ENCODE data around the gene HERPUD2.
"Not testable (repeated sequence)": the region's sequence is repeated elsewhere in the genome, so short reads cannot be mapped to it uniquely, and the experiment has no call there.

The HERPUD2 gene

DNA sequence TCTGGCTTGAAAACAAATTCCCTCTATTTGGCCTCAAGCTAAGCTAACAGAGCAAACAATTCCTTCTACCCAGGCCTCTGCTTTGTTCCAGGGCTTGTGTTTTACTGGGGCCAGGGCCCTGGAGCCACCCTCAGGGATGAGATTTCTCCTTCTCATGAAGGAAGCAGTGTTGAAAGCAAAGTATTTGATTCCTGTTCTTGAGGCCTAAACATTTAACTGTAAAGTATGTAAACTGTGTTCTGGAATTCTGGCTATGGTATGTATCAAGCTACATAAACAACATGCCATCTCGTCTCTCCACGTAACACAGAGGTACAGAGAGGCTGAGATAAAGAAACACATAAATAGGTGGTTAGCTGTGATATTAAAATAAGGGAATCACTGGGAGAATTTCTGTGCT lies 81.8 kb downstream of the HERPUD2 start:
- no peak for DNase-seq (ENCODE audit: low read depth in 2 of 2)

DNA sequence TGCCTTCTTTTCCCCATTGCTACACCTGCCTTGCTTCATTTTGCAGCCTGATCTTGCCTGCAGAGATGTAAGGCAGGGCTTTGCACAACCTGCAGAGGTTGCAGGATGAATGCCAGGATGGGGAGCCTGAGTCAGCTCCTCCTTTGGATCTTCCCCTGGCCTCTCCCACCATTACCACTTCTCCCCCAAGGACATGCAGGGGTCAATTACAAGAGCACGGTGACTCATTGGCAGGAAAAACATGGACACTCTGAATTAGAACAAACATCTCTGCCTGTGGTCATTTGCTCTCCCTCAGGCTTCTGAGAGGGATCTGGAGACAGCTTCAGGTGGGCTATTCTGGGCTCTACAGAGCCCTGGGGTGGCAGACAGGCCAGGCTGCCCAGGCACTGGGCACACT lies 89.2 kb downstream of the HERPUD2 start:
- DNase-seq (ENCODE audit: low read depth in 2 of 2) = no peak

DNA sequence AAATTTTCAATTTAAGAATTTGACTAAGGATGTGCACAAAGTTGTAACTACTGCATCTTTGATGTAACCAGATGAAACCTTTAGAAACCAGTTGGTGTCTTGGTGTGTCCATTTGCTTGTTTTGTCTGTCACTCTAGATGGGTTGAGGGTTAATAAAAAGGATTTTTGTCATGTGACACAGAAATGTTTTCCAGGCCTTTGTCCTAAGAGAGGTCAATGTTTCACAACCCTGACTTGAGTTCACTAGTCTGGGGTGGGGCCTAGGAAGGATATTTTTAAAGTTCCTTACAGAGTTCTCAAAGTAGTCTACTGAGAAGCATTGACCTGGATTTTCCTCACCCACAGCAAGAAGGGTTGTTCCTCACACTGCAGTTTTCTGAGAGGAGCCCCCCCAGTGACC lies 90.3 kb downstream of the HERPUD2 start:
- no peak for DNase-seq (ENCODE audit: low read depth in 2 of 2)

DNA sequence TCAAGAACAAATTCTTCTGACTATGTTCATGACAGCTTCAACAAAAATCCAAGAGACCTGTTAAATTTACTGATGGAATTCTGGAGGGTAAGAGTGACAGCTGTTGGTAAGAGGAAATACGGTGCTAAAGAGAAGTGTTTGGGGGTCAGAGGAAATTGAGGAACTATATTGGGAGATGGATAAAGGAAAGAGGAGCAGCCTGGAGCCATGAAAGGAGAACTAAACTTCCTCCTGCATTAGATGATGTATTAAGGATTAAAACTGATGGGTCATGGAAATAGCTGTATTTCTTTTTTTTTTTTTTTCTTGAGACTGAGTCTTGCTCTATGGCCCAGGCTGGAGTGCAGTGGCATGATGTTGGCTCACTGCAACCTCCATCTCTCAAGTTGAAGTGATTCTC lies 95.3 kb downstream of the HERPUD2 start:
- DNase-seq (ENCODE audit: low read depth in 2 of 2) = no peak

DNA sequence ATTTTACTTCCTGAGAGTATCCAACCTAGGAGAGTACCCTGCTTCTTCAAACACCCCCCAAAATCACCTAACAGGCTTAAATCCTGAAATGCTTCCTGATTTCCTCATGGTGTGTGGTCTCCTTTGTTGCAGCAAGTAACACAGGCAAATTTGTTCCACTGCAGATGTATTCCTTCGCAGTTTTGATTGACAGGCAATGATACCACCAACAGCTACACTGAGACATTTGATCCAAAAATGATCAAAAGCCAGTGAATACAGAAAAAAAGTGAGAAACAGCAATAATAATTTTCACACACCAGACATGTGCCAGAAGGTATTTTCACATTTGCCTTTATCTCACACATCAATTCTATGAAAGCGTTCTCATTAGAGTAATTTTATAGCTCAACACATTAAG lies 95.9 kb downstream of the HERPUD2 start:
- no peak for DNase-seq (ENCODE audit: low read depth in 2 of 2)

DNA sequence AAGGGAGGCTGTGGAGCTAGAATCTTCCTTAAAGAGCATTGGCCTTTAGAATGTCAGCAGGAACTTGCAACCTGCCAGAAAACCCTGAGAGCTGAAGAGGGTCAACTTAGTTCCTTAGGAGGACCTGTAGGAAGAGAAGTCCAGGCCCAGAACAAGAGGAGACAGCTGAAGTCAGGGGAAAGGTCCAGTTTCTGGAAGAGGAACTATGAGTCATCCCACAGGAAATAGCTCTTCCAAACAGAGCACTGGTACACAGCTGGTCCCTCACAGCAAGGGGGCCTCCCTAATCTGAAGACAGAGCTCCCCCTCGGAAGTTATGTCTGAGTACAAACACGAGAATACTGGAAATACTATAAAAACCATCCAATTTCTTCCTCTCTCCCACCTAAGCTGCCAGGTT lies 98.9 kb downstream of the HERPUD2 start:
- DNase-seq (ENCODE audit: low read depth in 2 of 2) = no peak

DNA sequence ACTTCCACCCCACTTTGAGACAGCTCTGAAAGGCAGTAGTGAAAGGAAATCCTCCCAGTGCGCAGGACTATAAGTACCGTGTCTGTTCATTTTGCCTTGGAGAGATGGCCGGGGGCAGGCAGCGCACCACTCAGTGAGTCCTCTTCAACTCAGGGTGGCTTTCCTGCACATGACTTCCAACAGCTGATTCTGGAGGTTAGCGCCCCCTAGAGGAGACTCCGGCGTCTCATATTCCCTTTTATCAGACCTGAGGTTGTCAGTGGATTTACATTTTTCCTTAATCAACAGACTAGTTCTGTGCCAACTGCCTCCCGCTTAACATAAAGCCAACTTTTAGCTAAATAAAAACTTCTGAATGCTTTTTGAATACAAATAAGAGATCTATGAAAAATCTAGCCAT lies 101.0 kb downstream of the HERPUD2 start:
- peak in 1 of 2 experiments; percentile 4 for DNase-seq (ENCODE audit: low read depth in 2 of 2)

DNA sequence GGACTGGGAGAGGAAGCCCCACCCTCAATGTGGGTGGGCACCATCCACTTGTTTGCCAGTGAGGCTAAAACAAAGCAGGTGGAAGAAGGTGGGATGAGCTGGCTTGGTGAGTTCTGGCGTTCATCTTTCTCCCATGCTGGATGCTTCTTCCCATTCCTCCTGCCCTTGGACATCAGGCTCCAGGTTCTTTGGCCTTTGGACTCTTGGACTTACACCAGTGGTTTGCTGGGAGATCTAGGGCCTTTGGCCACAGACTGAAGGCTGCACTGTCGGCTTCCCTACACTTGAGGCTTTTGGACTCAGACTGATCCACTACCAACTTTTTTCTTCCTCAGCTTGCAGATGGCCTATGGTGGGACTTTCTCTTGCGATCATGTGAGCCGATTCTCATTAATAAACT lies 106.3 kb downstream of the HERPUD2 start:
- DNase-seq (ENCODE audit: low read depth in 2 of 2) = no peak

DNA sequence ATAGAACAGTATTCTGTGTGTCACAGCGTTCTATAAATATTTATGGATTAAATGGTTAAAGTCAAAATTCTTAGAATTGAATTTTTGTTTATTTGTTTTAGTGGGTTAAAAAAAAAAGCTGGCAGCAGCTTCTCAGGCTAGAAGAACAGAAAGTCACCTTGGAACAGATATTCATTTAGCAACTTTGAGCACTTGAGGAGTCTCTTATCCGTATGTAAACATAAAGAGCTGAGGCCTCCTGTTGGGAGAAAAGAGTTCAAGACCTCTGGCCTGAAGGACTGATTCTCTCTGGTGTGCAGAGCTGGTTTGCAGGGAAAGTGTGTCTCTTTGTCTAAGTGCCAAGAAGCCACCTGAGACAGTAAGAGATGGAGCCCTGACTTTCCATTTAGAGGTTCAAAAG lies 109.9 kb downstream of the HERPUD2 start:
- DNase-seq (ENCODE audit: low read depth in 2 of 2) = no peak

DNA sequence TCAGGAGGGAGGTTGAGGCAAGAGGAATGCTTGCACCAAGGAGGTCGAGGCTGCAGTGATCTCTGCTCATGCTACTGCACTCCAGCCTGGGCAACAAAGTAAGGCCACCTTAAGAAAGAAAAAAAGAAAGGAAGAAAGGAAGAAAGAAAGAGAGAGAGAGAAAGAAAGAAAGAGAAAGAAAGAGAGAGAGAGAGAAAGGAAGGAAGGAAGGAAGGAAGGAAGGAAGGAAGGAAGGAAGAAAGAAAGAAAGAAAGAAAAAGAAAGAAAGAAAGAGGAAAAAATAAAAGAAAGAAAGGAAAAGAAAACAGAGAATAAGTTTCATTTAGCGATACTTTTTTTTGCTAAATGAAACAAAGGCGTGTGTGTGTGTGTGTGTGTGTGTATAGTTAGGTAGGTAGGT lies 110.4 kb downstream of the HERPUD2 start:
- DNase-seq (ENCODE audit: low read depth in 2 of 2) = not testable (repeated sequence)

Measured in stimulated activated CD4-positive, alpha-beta T cell treated with anti-CD3 and anti-CD28 coated beads, Interleukin-12 subunit alpha, Interleukin-12 subunit beta, amount 100 ng/mL, for 24 hours (primary cell).